Neural progenitor cell (in vitro differentiated cells): ENCODE measurements around the gene TMEM94. TPM values are rescaled to one million over a fixed set of nuclear protein-coding genes. Genes with fewer than 3 reads are reported as not detected.

Experiments
- DNase-seq: peaks from one replicate; pipeline ENCODE4 v3.0.0-alpha.2; 2016; ENCODE audit warnings: low spot score
- H2AFZ ChIP-seq: fragments of 200-600 bp; sonication (generic); replicated peaks from 2 replicates; pipeline ENCODE4 v1.6.1; 2016; ENCODE audit warnings: antibody characterized with exemption
- H3F3A ChIP-seq: fragments of 200-600 bp; sonication (generic); 2 replicates; pipeline ENCODE4 v1.6.1; 2016; ENCODE audit warnings: antibody characterized with exemption, low read depth
- H3K27ac ChIP-seq: fragments of 200-600 bp; sonication (generic); 2 replicates; pipeline ENCODE4 v1.5.1; 2016; ENCODE audit warnings: mild to moderate bottlenecking
- H3K27me3 ChIP-seq: fragments of 200-600 bp; sonication (generic); 2 replicates; pipeline ENCODE4 v1.6.1; 2016; ENCODE audit warnings: mild to moderate bottlenecking, moderate library complexity
- H3K36me3 ChIP-seq: fragments of 200-600 bp; sonication (generic); 2 replicates; pipeline ENCODE4 v1.5.1; 2016
- H3K4me1 ChIP-seq: fragments of 200-600 bp; sonication (generic); 2 replicates; pipeline ENCODE4 v1.6.1; 2016; ENCODE audit warnings: mixed run types
- H3K4me2 ChIP-seq: fragments of 200-600 bp; sonication (generic); 2 replicates; pipeline ENCODE4 v1.6.1; 2016
- H3K4me3 ChIP-seq: fragments of 200-600 bp; sonication (generic); 2 replicates; pipeline ENCODE4 v1.5.1; 2016
- H3K79me2 ChIP-seq: fragments of 200-600 bp; sonication (generic); 2 replicates; pipeline ENCODE4 v1.6.1; 2016; ENCODE audit warnings: low read depth
- H3K9ac ChIP-seq: fragments of 200-600 bp; sonication (generic); 2 replicates; pipeline ENCODE4 v1.6.1; 2016
- H3K9me3 ChIP-seq: fragments of 200-600 bp; sonication (generic); 2 replicates; pipeline ENCODE4 v1.5.1; 2016; ENCODE audit warnings: low read depth
- H4K20me1 ChIP-seq: fragments of 200-600 bp; sonication (generic); 2 replicates; pipeline ENCODE4 v1.6.1; 2016; ENCODE audit warnings: low read depth
- H3K27ac Mint-ChIP-seq: 3 replicates; pipeline ENCODE4 v1.8.0; 2021; ENCODE audit warnings: mixed read lengths
- H3K27me3 Mint-ChIP-seq: 2 replicates; pipeline ENCODE4 v1.8.0; 2022; ENCODE audit warnings: low read depth, mild to moderate bottlenecking, inconsistent platforms, moderate library complexity, mixed read lengths; ENCODE audit not compliant: insufficient read depth
- H3K36me3 Mint-ChIP-seq: 3 replicates; pipeline ENCODE4 v1.8.0; 2021; ENCODE audit warnings: mixed read lengths
- H3K4me1 Mint-ChIP-seq: 3 replicates; pipeline ENCODE4 v1.8.0; 2021; ENCODE audit warnings: mixed read lengths
- H3K4me3 Mint-ChIP-seq: 3 replicates; pipeline ENCODE4 v1.8.0; 2021; ENCODE audit warnings: mild to moderate bottlenecking, moderate library complexity, mixed read lengths
- H3K9me3 Mint-ChIP-seq: 3 replicates; pipeline ENCODE4 v1.8.0; 2020; ENCODE audit warnings: mixed read lengths
- CTCF ChIP-seq: fragments of 200-600 bp; sonication (generic); IDR thresholded peaks from 2 replicates; pipeline ENCODE4 v1.5.1; 2017; ENCODE audit warnings: antibody characterized with exemption, mild to moderate bottlenecking
- EZH2 ChIP-seq: fragments of 200-600 bp; sonication (generic); IDR thresholded peaks from 2 replicates; pipeline ENCODE4 v1.6.1; 2017; ENCODE audit warnings: antibody characterized with exemption, mild to moderate bottlenecking, moderate library complexity
- EZH2phosphoT487 ChIP-seq: fragments of 200-600 bp; sonication (generic); IDR thresholded peaks from 2 replicates; pipeline ENCODE4 v1.6.1; 2017; ENCODE audit warnings: antibody characterized with exemption
- total RNA-seq: library from RNA; depleted of rRNA; stranded (reverse); fragments of >200 nt; gene quantifications from 2 replicates; pipeline ENCODE4 v1.2.3, GENCODE V29; 2015; ENCODE audit warnings: low replicate concordance

Gene TMEM94
- total RNA-seq, 1 donor from 2014 or later, result 23.6 TPM

- H3K27ac ChIP-seq, result no peak overlapping the region
- H2AFZ ChIP-seq, result peak overlapping the region; percentile 89
- peak overlapping the region; percentile 7 for H3K4me3 Mint-ChIP-seq
- H3K9me3 ChIP-seq, result no peaks in the 10 kb centered on the region
- H3K36me3 ChIP-seq, result no peaks in the 10 kb centered on the region
- H3K4me3 ChIP-seq, result no peak overlapping the region
- H3K79me2 ChIP-seq, result no peaks in the 10 kb centered on the region
- H3F3A ChIP-seq, result peaks cover 4% of the 10 kb centered on the region
- H3K4me1 ChIP-seq, result no peaks in the 10 kb centered on the region
- no peaks in the 10 kb centered on the region for H3K9me3 Mint-ChIP-seq
- no peak overlapping the region for H3K9ac ChIP-seq
- H3K4me2 ChIP-seq, result no peak overlapping the region
- no peak for TF ChIP-seq EZH2
- TF ChIP-seq EZH2phosphoT487, result no peak
- TF ChIP-seq CTCF, result no peak
- DNase-seq, result no peak
- H3K4me1 Mint-ChIP-seq, result peaks cover 3% of the 10 kb centered on the region
- peaks cover 22% of the 10 kb centered on the region for H3K27me3 Mint-ChIP-seq
- no peaks in the 10 kb centered on the region for H3K36me3 Mint-ChIP-seq
- peaks cover 11% of the 10 kb centered on the region for H3K27me3 ChIP-seq
- no peaks in the 10 kb centered on the region for H4K20me1 ChIP-seq
- peak overlapping the region; percentile 34 for H3K27ac Mint-ChIP-seq
Measured at GRCh38 chr17:75411328-75412067, 44.9 kb upstream of the TMEM94 start.

- peaks cover 23% of the 10 kb centered on the region for H3K27me3 Mint-ChIP-seq
- Histone ChIP-seq H3K4me3 (no peak overlapping the region), H3K4me1 (no peaks in the 10 kb centered on the region)
Measured at GRCh38 chr17:75412455-75413317, 43.7 kb upstream of the TMEM94 start.

GRCh38 chr17:75414488-75414887 lies 41.9 kb upstream of the TMEM94 start:
- Mint-ChIP-seq H3K36me3 (no peaks in the 10 kb centered on the region), H3K9me3 (no peaks in the 10 kb centered on the region), H3K4me3 (no peak overlapping the region), H3K4me1 (peaks cover 2% of the 10 kb centered on the region), H3K27ac (no peak overlapping the region), H3K27me3 (peaks cover 28% of the 10 kb centered on the region)
- no peak for TF ChIP-seq EZH2phosphoT487
- TF ChIP-seq CTCF, result no peak
- TF ChIP-seq EZH2, result no peak
- Histone ChIP-seq H3K9me3 (no peaks in the 10 kb centered on the region), H3K9ac (no peak overlapping the region), H3K79me2 (no peaks in the 10 kb centered on the region), H3K4me1 (no peaks in the 10 kb centered on the region), H3F3A (peaks cover 4% of the 10 kb centered on the region), H3K27ac (no peak overlapping the region), H3K4me2 (no peak overlapping the region), H2AFZ (no peak overlapping the region), H3K27me3 (peaks cover 11% of the 10 kb centered on the region), H4K20me1 (no peaks in the 10 kb centered on the region), H3K36me3 (no peaks in the 10 kb centered on the region), H3K4me3 (no peak overlapping the region)
- DNase-seq, result no peak

More at GRCh38 chr17:75412455-75413317, 43.7 kb upstream of the TMEM94 start:
- H3K4me2 ChIP-seq, result no peak overlapping the region
- no peak overlapping the region for H3K9ac ChIP-seq
- H3F3A ChIP-seq, result peaks cover 4% of the 10 kb centered on the region
- Mint-ChIP-seq H3K27ac (no peak overlapping the region), H3K4me3 (peak overlapping the region; percentile 35), H3K9me3 (no peaks in the 10 kb centered on the region), H3K4me1 (no peaks in the 10 kb centered on the region), H3K36me3 (no peaks in the 10 kb centered on the region)
- TF ChIP-seq EZH2 (no peak), CTCF (peak; percentile 79)
- H4K20me1 ChIP-seq, result no peaks in the 10 kb centered on the region
- H3K79me2 ChIP-seq, result no peaks in the 10 kb centered on the region
- peak overlapping the region; percentile 89 for H2AFZ ChIP-seq
- DNase-seq, result peak; percentile 83
- no peak overlapping the region for H3K27ac ChIP-seq
- H3K36me3 ChIP-seq, result no peaks in the 10 kb centered on the region
- H3K27me3 ChIP-seq, result peaks cover 11% of the 10 kb centered on the region
- H3K9me3 ChIP-seq, result no peaks in the 10 kb centered on the region
